Measurements from ENCODE around the gene BORCS5.

- TF ChIP-seq PBX3 (IDR thresholded peaks at IDR 0.05) (no peak), POLR2AphosphoS2 (conservative IDR thresholded peaks at IDR 0.05; ENCODE audit: low read length) (no peak), PHF8 (IDR thresholded peaks at IDR 0.05; ENCODE audit: borderline replicate concordance, low read depth) (no peak), POLR2A (IDR thresholded peaks at IDR 0.05; ENCODE audit: low read length) (no peak)
Measured at GRCh38 chr12:12513416-12514006, 156.6 kb downstream of the BORCS5 start.
